H7 (cell line): ENCODE measurements around the gene KLK14. TPM values are rescaled to one million over a fixed set of nuclear protein-coding genes. Genes with fewer than 3 reads are reported as not detected.

ENCODE experiments used
- DNase-seq: peaks from one replicate; pipeline ENCODE4 v3.0.0; 2012
- H3K27me3 ChIP-seq: 2 replicates; pipeline ENCODE4 v1.6.0; 2011; ENCODE audit warnings: mild to moderate bottlenecking, low read length; ENCODE audit not compliant: control insufficient read depth, insufficient read depth
- H3K36me3 ChIP-seq: replicated peaks from 2 replicates; pipeline ENCODE4 v1.5.1; 2011; ENCODE audit warnings: low read length; ENCODE audit not compliant: control insufficient read depth, insufficient read depth
- H3K4me3 ChIP-seq: 2 replicates; pipeline ENCODE4 v1.5.1; 2011; ENCODE audit warnings: low read depth, mild to moderate bottlenecking, control low read depth, low read length, moderate library complexity; ENCODE audit not compliant: insufficient read depth
- total RNA-seq: library from RNA; depleted of rRNA; stranded (reverse); fragments of >200 nt; shearing (Covaris generic); gene quantifications from 2 replicates; pipeline ENCODE4 v1.2.3, GENCODE V29; 2014

The KLK14 gene
- total RNA-seq, 1 experiment from 2014 or later, result not detected

- Histone ChIP-seq H3K27me3 (no peaks in the 10 kb centered on the region; the same call in 1 of the 2 replicates), H3K36me3 (no peaks in the 10 kb centered on the region), H3K4me3 (no peak overlapping the region)
- DNase-seq, result peak; percentile 42
These were observed 1.8 kb upstream of the KLK14 start for GRCh38 chr19:51084505-51084904.

- H3K4me3 ChIP-seq, result no peak overlapping the region
- H3K27me3 ChIP-seq, result no peaks in the 10 kb centered on the region; the same call in 1 of the 2 replicates
- H3K36me3 ChIP-seq, result no peaks in the 10 kb centered on the region
- DNase-seq, result peak; percentile 38
These were observed 1.1 kb upstream of the KLK14 start for GRCh38 chr19:51083783-51084182.

- no peaks in the 10 kb centered on the region; the same call in 1 of the 2 replicates for H3K27me3 ChIP-seq
These were observed 494 bp upstream of the KLK14 start for GRCh38 chr19:51083181-51083580.

GRCh38 chr19:51081476-51081875 lies 1.2 kb downstream of the KLK14 start:
- DNase-seq, result no peak
- H3K4me3 ChIP-seq, result no peak overlapping the region
- H3K27me3 ChIP-seq, result no peaks in the 10 kb centered on the region; the same call in 1 of the 2 replicates
- no peaks in the 10 kb centered on the region for H3K36me3 ChIP-seq

More at GRCh38 chr19:51083181-51083580, 494 bp upstream of the KLK14 start:
- Histone ChIP-seq H3K36me3 (no peaks in the 10 kb centered on the region), H3K4me3 (no peak overlapping the region)
- DNase-seq, result no peak

- no peaks in the 10 kb centered on the region for H3K36me3 ChIP-seq
- no peaks in the 10 kb centered on the region; the same call in 1 of the 2 replicates for H3K27me3 ChIP-seq
- no peak overlapping the region for H3K4me3 ChIP-seq
- DNase-seq, result peak; percentile 45
These were observed 3.1 kb downstream of the KLK14 start for GRCh38 chr19:51079481-51080110.

GRCh38 chr19:51078731-51079130 lies 4.0 kb downstream of the KLK14 start:
- no peaks in the 10 kb centered on the region; the same call in 1 of the 2 replicates for H3K27me3 ChIP-seq
- no peak for DNase-seq
- H3K36me3 ChIP-seq, result no peaks in the 10 kb centered on the region
- H3K4me3 ChIP-seq, result no peak overlapping the region

- peak; percentile 43 for DNase-seq
- Histone ChIP-seq H3K36me3 (no peaks in the 10 kb centered on the region), H3K4me3 (no peak overlapping the region), H3K27me3 (no peaks in the 10 kb centered on the region; the same call in 1 of the 2 replicates)
These were observed 4.6 kb downstream of the KLK14 start for GRCh38 chr19:51078104-51078503.

GRCh38 chr19:51076631-51077213 lies 6.0 kb downstream of the KLK14 start:
- Histone ChIP-seq H3K4me3 (no peak overlapping the region), H3K36me3 (no peaks in the 10 kb centered on the region), H3K27me3 (no peaks in the 10 kb centered on the region)
- peak; percentile 52 for DNase-seq

GRCh38 chr19:51075998-51076397 lies 6.7 kb downstream of the KLK14 start:
- Histone ChIP-seq H3K4me3 (no peak overlapping the region), H3K27me3 (no peaks in the 10 kb centered on the region), H3K36me3 (no peaks in the 10 kb centered on the region)
- no peak for DNase-seq

- H3K4me3 ChIP-seq, result no peak overlapping the region
- DNase-seq, result no peak
- H3K36me3 ChIP-seq, result no peaks in the 10 kb centered on the region
These were observed 11.6 kb downstream of the KLK14 start for GRCh38 chr19:51071095-51071405.

GRCh38 chr19:51070334-51071094 lies 12.2 kb downstream of the KLK14 start:
- Histone ChIP-seq H3K36me3 (no peaks in the 10 kb centered on the region), H3K4me3 (no peak overlapping the region), H3K27me3 (no peaks in the 10 kb centered on the region; the same call in 1 of the 2 replicates)
- no peak for DNase-seq

More at GRCh38 chr19:51071095-51071405, 11.6 kb downstream of the KLK14 start:
- H3K27me3 ChIP-seq, result no peaks in the 10 kb centered on the region; the same call in 1 of the 2 replicates

GRCh38 chr19:51066393-51067186 lies 16.1 kb downstream of the KLK14 start:
- Histone ChIP-seq H3K4me3 (no peak overlapping the region), H3K27me3 (no peaks in the 10 kb centered on the region; the same call in 1 of the 2 replicates), H3K36me3 (no peaks in the 10 kb centered on the region)
- DNase-seq, result no peak

GRCh38 chr19:51065221-51065960 lies 17.3 kb downstream of the KLK14 start:
- no peaks in the 10 kb centered on the region for H3K36me3 ChIP-seq
- peak overlapping the region; percentile 61 for H3K4me3 ChIP-seq
- H3K27me3 ChIP-seq, result no peaks in the 10 kb centered on the region; the same call in 1 of the 2 replicates
- no peak for DNase-seq
